ENCODE measurements around the gene GPR87.

Gene GPR87

DNA sequence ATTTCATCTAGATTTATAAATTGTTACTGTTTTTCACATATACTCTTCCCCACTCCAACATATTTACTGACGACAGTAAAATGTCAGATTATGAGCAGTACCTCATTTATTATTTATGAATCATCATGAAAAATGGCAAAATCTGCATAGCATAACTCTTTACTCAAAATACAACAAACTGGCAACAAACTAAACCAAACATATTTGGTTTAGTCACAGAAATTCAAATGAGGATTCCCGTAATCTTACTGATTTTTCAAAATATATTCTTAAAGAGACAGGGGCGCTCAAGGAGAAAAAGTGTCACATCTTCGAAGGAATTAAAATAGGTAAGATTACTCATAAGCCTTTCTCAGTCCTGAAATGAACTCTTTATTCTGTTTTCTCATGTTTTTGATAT lies 3.0 kb upstream of the GPR87 start:
- H3K27ac ChIP-seq = peak overlapping the region in 15 of 21 experiments; percentile 3 to 89 (median 62)

DNA sequence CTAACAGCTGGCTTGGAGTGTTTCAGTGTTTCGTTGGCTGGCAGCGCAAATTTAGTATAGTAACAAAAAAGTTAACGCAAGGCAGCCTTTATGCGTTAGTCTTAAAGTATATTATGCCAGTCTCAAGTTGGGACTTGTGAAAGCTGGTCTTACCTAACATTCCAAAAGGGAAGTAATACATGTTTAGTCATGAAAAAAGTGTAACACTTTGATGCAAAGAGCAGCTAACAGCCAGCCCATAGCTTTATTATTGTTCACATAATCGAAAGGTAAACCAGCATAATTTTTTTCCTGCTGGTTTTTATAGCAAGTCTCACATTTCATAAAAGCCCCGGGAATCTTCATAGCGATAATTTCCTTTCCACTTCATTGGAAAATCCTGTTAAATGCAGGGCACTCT lies 2.4 kb upstream of the GPR87 start:
- H3K27ac ChIP-seq = peak overlapping the region in 18 of 21 experiments; percentile 4 to 89 (median 52)
- peak overlapping the region in 1 of 7 experiments; percentile 17 for H3K4me3 ChIP-seq

More for the DNA sequence above, 3.0 kb upstream of the GPR87 start:
- H3K4me3 ChIP-seq = peak overlapping the region in 1 of 7 experiments; percentile 17

DNA sequence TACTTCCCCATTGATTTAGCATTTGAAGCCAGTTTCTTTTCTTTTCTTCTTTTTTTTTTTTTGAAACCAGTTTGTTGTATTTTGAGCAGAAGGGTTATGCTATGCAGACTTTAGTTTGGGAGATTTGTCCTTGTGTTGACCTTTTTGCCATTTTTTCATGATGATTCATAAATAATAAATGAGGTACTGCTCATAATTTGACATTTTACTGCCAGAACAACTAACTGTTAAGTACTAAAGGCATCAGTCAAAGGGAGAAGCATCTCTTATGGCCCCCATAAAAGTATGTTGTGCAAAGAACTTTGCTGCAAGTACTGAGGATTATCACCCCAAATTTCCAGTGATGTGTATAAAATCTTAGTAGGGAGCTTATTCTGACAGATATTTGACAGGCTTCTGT lies 1.7 kb upstream of the GPR87 start:
- Histone ChIP-seq H3K27ac (peak overlapping the region in 15 of 21 experiments; percentile 14 to 89 (median 56)), H3K4me3 (no peak overlapping the region)

DNA sequence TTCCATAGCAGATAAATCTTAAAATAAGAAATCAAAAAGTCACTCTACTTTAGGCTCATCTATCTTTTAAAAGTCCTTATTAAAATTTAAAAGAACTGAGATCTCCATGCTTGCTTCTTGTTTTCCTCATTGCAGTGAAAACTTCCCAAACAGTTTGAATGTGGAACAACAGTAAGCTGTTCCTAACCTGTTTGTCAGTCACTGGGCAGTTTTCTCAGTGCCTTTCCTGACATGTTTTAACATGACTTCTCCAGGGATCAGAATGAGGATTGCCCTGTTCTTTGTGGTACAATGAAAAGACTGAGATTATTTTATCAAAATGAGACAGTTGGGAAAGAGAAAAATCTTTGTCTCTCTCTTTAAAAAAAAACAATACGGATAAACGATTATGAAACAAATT lies 774 bp downstream of the GPR87 start:
- H3K4me3 ChIP-seq = peak overlapping the region; percentile 16 to 38 (median 21)

DNA sequence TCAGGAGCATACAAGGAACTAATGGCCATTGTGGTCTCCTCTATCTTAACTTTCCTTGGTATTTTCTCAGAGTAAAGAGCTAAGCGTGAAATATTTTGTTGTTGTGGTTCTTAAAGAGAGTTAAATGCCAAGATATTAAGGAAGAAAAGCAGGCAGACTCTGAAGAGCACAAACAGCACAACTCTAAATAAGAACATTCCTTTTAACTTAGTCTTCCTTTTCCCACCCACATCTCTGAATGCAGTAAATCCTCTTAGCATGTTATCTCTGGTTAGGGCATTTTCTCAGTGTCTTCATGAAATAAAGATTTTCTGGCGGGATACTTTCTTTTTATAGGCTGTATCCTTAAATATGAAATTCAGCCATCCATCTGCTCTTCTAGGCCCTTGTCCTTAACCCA lies 1.5 kb downstream of the GPR87 start:
- H3K4me3 ChIP-seq = peak overlapping the region; percentile 8 to 38 (median 21)
- peak overlapping the region in 17 of 21 experiments; percentile 13 to 89 (median 80) for H3K27ac ChIP-seq

More for the DNA sequence above, 774 bp downstream of the GPR87 start:
- peak overlapping the region in 19 of 21 experiments; percentile 49 to 89 (median 79) for H3K27ac ChIP-seq

DNA sequence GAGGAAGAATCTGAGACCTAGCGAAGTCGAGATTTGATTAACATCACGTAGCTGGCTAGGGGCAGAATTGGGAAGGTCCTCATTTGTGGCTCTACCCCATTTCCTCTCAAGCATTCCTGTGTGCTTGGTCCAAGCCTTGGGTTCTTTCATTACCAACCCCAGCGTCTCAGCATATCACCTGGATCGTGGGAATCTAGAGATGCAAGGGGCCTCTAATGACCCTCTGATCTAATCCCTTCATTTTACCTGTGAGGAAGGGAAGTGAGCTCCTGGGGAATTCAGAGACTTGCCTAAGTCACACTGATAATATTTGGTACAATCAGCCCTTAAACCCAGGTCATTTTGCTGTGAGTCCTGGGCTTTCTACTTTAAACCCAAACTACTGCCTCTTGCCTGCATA lies 2.0 kb downstream of the GPR87 start:
- peak overlapping the region in 17 of 21 experiments; percentile 13 to 89 (median 80) for H3K27ac ChIP-seq
- H3K4me3 ChIP-seq = peak overlapping the region in 5 of 7 experiments; percentile 8 to 38 (median 24)

DNA sequence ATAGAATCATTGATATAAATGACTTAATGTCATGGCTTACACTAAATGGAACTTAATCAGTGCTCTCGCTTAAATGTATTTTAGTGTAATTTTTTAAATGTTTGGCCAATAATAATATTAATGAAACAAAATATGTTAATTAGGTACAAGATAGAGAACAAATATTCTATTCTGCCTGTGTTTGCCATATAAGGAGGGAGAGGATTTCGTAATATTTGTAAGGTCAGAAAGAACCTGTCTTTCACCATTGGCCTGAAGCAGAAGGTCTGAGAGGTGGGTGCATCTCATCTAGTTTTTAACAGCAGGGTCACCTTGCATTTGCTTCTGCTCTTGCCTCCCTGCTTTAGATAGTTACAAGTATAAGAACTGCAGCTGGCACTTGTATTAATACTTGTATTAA lies 2.5 kb downstream of the GPR87 start:
- Histone ChIP-seq H3K27ac (peak overlapping the region in 7 of 21 experiments; percentile 72 to 89 (median 82)), H3K4me3 (peak overlapping the region in 3 of 7 experiments; percentile 20 to 37 (median 24))

DNA sequence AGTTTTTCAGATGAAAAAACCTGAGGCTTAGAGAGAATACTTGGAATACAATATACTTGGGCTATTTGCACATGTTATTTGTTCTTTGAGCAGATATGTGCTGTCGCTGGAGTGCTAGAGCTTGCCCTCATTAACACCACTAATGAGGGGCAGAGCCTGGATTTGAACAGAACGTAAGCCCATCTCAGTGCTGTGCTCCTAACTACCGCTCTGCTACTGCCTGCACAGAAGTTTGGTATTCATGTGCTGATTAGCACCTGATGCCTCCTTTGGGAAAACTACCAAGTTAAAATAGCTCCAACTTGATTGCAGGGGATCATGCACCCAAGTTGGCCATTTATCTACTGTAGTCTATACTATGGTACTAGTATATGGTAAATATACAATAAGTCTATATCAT lies 3.6 kb downstream of the GPR87 start:
- Histone ChIP-seq H3K4me3 (peak overlapping the region in 1 of 7 experiments; percentile 2), H3K27ac (no peak overlapping the region)

DNA sequence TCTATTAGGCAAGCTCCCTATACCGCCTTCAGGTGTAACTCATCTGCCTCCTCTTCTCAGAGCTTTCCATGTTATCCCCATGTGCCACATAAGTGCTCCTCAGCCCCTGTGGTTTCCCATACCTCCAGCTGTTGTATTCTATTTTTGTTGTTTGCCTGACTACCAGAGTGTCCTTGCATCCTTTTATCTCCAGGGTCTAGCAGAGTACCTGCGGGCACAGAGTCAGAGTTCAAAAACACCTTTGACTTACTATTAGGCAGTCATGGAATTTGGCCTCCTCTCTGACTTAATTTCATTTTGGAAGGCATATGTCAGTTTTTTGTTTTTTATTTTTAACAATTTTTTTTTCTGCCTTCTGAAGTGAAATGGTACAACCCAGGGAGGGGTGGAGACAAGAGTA lies 7.1 kb downstream of the GPR87 start:
- Histone ChIP-seq H3K4me3 (no peak overlapping the region), H3K27ac (peak overlapping the region in 1 of 21 experiments; percentile 33)

DNA sequence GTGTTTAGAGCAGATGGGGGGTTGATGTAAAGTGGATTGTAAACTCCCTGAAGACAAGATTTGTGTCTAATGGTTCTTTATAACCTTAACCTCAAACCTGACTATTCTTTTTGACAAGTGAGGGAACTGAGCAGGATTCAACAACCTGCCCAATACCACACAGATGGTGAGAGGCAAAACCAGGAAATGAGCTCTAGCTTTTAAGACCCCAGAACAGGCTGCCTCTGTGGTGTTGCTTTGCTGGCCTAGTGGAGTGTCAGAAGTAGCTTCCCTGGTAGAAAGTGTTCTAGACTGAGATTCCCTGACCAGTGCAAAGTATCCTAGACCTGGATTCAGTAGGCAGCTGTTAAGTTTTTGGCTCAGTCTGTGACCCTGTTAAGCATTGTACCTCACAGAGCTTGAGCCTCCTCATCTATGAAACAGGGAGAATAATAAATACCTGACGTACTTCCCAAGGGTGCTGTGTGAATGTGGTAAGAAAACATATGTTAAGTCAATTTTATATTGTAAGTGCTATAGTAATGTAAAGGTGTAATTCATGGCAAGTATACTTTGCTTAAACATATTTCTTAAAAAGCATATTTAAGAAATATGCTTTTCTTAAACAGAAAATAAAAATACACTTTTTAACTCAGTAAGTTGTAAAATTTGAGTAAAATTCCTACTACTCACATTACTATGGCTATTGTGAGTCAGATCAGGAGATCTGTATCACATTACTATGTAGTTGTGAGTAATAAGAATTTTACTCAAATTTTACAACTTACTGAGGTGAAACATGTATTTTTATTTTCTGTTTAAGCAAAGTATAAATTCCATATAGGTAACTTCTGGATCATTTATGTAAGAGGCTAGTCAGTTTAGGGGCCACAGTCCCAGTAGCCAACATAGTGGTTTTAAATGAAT lies 8.8 kb downstream of the GPR87 start:
- no peak overlapping the region for H3K4me3 ChIP-seq
- peak overlapping the region in 6 of 21 experiments; percentile 4 to 73 (median 43) for H3K27ac ChIP-seq

DNA sequence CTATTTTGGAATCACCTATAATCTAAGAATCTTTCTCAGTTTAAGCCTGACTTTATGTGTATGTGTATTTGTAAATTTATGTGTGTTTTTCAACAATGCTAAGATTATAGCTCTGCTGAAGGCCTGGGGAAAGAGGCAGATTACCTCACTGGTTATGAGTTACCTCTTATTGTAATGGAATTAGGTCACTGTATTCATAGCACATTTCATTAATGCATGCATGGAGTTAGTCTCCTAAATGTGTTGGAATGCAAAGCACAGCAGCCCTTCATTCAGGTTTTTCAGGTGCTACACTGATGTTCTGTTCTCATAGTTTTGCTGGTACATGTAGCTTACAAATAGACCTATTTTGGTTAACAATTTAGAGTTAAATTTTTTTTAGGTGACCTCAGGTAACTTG lies 9.5 kb downstream of the GPR87 start:
- peak overlapping the region in 5 of 21 experiments; percentile 8 to 79 (median 41) for H3K27ac ChIP-seq
- H3K4me3 ChIP-seq = no peak overlapping the region

DNA sequence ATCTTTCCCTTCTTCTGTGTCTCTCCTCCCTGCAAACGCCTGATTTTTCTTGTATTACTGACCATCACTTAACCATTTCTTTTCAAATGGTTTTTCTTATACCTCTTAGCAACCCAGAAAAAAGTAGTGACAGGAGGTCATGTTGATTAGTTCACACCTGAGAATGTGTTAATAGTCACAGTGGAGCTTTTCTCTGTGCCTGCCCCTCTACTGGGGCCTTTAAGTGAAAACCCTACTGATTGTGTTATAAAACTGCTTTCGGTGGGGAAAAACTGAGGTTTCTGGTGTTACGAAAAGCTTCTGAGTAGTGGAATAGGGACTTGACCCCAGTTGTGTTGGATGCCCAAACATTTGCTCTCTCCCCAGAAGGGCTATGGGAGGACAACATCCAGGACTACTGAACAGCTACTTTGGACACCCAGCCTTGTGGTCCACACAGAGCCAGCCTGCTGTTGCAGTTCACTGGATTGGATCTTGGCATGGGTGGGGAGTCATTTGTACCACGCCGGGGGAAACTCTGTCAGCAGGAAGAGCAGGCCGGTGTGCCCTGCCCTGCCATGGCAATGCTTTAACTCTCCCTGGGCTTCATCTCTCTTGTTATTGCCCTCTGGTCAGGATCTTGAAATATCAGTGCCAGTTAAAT lies 10.3 kb downstream of the GPR87 start:
- no peak overlapping the region for H3K4me3 ChIP-seq
- peak overlapping the region in 16 of 21 experiments; percentile 5 to 79 (median 35) for H3K27ac ChIP-seq

DNA sequence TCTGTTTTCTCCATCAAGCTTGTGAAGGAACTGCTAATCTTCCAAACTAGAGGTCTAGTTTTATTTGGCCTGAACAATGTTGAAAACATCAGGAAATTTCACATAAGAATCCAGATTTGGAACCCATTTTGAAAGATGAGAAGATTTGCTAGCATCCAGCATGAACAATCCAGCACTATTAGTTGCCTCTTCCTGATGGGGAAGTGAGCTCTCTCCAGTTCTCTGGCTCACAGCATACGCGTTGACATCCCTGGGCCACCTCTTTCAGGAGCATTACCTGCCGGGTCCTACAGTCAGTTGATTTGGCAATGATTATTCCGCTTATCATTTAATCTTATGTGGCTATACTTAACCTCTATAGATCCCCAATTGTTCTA lies 10.9 kb downstream of the GPR87 start:
- Histone ChIP-seq H3K27ac (peak overlapping the region in 16 of 21 experiments; percentile 8 to 79 (median 39)), H3K4me3 (no peak overlapping the region)

DNA sequence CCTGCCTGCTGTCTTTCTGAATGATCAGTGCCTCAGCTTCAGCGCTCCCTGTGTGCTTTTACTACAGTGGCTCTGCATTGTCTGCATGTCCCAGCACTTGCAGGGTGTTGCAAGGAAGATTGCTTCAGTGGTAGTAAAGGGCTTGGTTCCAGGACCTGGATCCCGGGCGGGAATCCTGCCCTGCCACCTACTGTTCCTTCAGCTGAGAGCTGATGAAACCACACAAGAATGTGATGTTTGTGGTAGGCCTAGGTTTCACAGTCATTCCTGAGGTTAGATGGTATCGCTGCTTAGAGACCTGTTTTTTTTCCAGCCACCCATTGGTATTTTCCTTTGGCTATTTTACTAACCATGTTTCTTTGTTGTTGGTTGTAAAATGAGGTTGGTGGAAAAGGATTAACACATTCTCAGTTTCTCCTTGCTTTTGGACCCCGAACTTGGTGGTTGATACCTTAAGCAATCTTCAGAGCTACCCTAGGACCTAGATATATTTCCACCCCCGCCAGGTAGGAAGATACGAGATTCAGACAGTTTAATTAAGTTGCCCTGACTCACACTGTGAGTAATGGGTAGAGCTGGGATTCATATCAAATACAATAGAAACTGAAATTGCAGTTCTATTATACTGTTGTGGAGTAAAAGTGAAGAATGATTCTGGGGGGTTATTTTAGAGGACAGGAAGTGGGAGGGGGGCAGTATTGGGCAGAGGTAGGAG lies 11.4 kb downstream of the GPR87 start:
- no peak overlapping the region for H3K4me3 ChIP-seq
- peak overlapping the region in 18 of 21 experiments; percentile 10 to 79 (median 42) for H3K27ac ChIP-seq

DNA sequence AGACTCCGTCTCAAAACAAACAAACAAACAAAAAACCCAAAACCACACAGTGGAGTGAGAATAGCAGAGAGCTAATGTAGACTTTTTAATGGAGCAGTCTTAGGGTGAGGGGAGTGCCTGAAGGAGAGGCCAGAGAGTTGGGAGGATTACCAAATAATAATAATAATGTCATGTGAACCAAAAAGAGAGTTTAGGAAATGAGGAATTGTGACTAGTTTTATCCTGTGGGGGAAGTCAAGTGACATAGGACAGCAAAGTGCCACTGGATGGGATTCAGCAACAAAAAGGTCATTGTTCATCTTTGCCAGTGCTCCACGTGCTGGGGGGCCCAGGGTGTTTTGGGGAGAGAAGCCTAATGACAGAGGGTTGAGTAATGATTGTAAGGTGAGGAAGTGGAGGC lies 12.9 kb downstream of the GPR87 start:
- H3K27ac ChIP-seq = peak overlapping the region in 7 of 21 experiments; percentile 14 to 79 (median 39)
- no peak overlapping the region for H3K4me3 ChIP-seq

DNA sequence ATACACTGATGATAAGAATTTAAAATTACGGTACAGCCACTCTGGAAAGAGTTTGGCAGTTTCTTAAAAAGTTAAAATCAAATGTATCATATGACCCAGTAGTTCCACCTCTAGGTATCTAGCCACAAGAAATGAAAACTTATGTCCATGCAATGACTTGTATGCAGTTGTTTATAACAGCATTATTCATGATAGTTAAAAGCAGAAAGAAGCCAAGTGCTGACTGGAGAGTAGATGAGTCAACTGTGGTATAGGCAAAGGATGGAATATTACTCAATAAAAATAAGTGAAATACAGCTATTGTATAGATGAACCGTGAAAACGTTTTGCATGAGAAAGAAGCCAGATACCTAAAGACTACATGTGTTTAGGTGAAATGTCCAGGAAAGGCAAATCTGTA lies 14.8 kb downstream of the GPR87 start:
- no peak overlapping the region for H3K4me3 ChIP-seq
- H3K27ac ChIP-seq = no peak overlapping the region

DNA sequence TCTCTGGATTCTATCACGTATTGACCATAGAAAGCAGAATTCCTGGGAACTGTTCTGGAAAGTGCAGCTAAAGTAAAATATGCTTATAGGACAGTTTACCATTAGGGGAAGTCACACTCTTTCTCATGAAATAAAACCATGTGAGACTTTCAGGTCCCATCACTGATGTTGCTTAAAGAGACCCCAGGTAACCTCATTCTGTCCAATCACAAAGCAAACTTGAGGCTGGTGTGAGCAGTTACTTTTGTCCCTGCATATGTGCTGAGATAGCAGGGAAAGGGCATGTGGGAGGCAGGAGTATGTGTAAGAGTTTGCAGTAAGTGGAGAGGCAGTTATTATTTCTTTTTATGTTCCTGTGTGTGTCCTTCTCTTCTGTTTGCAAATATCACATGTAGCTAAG lies 16.1 kb downstream of the GPR87 start:
- H3K27ac ChIP-seq = no peak overlapping the region

DNA sequence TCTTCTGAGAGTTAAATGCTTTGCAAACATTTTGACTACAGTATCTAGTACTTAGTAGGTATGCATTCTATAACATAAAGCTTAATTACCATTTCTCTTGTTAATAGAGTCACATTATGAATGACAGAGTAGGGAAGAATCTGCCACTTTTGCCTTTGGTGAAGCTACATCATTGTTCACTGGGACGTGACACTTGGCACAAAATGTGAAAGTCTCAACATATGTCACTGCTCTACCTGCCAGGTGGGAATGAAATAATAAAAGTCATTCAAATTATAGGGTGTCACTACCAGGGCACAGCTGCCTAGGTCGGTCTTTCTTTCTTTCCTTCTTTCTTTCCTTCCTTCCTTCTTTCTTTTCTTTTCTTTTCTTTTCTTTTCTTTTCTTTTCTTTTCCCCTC lies 17.6 kb downstream of the GPR87 start:
- Histone ChIP-seq H3K27ac (no peak overlapping the region), H3K4me3 (no peak overlapping the region)

More for the DNA sequence above, 16.1 kb downstream of the GPR87 start:
- no peak overlapping the region for H3K4me3 ChIP-seq

DNA sequence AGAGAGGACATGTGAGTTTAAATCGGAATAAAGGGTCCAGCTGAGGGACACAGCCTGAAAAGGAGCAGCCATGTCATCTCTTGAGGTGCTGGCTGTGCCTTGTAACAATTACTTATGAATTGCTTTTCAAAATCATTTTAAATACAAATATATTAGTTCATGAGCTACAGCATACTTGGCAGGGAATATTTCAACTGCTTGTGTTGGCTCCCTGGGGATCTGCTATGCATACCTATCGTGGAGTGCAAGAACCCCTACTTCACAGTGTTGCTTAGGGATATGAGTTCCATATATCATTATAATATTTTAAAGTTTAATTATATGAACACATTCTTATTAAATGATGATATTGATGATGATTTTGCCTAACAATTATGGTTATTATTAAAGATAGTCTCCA lies 19.2 kb downstream of the GPR87 start:
- no peak overlapping the region for H3K27ac ChIP-seq
- H3K4me3 ChIP-seq = no peak overlapping the region

DNA sequence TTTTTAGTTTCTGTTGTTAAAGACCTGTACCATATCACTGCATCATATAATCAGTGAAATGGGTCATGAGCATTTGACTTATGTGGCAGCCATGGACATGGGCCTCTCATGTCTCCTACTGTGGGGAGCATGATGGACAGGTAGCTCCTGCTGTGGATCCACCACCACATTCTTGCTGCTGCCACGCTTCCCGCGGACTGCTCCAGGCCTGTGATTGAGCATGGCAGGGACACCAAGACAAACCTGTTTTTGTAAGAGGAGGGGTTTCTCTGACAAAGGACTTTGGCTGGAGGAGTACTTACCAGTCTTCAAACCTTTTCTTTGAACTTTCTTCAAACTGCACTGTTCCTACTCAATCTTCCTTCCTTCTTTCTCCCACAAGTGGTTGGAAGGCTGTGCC lies 20.4 kb downstream of the GPR87 start:
- H3K27ac ChIP-seq = no peak overlapping the region
- H3K4me3 ChIP-seq = no peak overlapping the region
